Measurements from ENCODE around the gene ANO4. TPM values are rescaled to one million over a fixed set of nuclear protein-coding genes. Genes with fewer than 3 reads are reported as not detected.

ANO4 gene
- total RNA-seq, 1 experiment from 2014 or later: 5.7 TPM

DNA sequence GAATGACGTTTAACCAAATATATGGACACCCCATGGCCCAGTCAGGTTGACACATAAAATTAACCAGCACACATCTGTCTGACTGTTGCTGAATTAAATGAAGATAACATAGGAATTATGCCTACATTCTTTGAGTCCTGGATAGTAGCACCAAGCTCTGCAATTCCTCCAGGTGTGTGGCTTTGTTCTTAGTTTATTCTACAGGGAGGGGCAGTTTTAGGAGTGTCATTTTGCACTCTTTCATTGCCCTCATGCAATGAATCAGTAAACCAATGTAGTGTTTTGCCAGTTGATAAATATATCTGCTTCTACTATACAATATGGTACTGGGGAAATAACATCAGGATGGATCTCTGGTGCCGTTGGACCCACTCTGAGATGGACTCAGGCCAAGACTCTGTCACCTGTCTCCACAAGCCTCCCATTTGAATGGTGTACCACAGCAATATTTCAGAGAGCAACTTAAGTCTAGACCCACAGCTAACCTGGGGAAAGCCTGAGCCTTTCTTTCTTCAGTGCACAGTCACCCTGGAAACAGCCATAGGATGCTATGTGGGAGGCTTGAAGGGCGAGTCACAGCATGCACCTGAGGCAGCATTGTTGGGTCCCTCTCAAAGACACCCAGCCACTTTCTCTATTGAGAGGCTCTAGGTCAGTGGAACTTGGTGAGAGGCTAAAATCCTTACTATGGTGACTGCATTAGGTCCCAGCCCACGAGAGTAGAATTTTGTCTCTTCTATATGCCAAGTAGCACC lies 73.2 kb downstream of the ANO4 start:
- no peaks in the 10 kb centered on the region for H3K9me3 Mint-ChIP-seq

More for the DNA sequence above, 73.2 kb downstream of the ANO4 start:
- Histone ChIP-seq H2BK20ac (ENCODE audit: low read depth, low read length, poor library complexity, severe bottlenecking) (no peak overlapping the region), H2BK120ac (ENCODE audit: low read depth, low read length, poor library complexity, severe bottlenecking) (no peak overlapping the region), H3K23me2 (ENCODE audit: insufficient read length, low read depth, low read length, poor library complexity, severe bottlenecking) (no peaks in the 10 kb centered on the region), H2AK5ac (ENCODE audit: insufficient read length, low read length) (no peak overlapping the region), H3K56ac (ENCODE audit: insufficient read length, low read depth, low read length) (no peak overlapping the region), H3K18ac (ENCODE audit: insufficient read length, low read depth, low read length) (no peak overlapping the region), H2AFZ (ENCODE audit: low read length) (no peak overlapping the region), H4K20me1 (ENCODE audit: control insufficient read depth, insufficient read depth, insufficient read length) (no peaks in the 10 kb centered on the region), H3T11ph (ENCODE audit: low read length) (no peak overlapping the region), H2BK15ac (ENCODE audit: low read depth, low read length) (no peak overlapping the region), H4K91ac (ENCODE audit: insufficient read length, low read depth, low read length) (no peak overlapping the region), H3K14ac (ENCODE audit: insufficient read depth, low read length) (no peak overlapping the region), H3K4ac (ENCODE audit: low read depth, low read length) (no peak overlapping the region), H2BK5ac (ENCODE audit: insufficient read length, low read length) (no peak overlapping the region), H3K27ac (ENCODE audit: insufficient read length, low read depth, low read length) (no peak overlapping the region), H3K4me1 (ENCODE audit: insufficient read depth, low read length) (no peaks in the 10 kb centered on the region; the same call in 1 of the 2 replicates), H3K79me1 (ENCODE audit: insufficient read depth, low read depth, low read length, poor library complexity, severe bottlenecking) (no peaks in the 10 kb centered on the region), H4K5ac (ENCODE audit: insufficient read length, low read depth, low read length) (no peak overlapping the region), H4K8ac (replicated peaks; ENCODE audit: insufficient read length, low read depth, low read length) (no peak overlapping the region), H3K79me2 (ENCODE audit: insufficient read depth, low read length) (no peaks in the 10 kb centered on the region), H3K9me3 (ENCODE audit: control insufficient read depth, low read depth, low read length) (no peaks in the 10 kb centered on the region), H3K9ac (ENCODE audit: extremely low read depth, insufficient read length, low read length) (no peak overlapping the region), H2BK12ac (ENCODE audit: insufficient read length, low read depth, low read length) (no peak overlapping the region), H3K27me3 (ENCODE audit: insufficient read depth, low read length) (no peaks in the 10 kb centered on the region), H3K23ac (ENCODE audit: insufficient read length, low read depth, low read length) (no peak overlapping the region), H3K4me2 (ENCODE audit: insufficient read depth, insufficient read length, low read length) (no peak overlapping the region)
- Mint-ChIP-seq H3K27ac (no peak overlapping the region), H3K27me3 (ENCODE audit: low read depth) (no peaks in the 10 kb centered on the region), H3K4me3 (no peak overlapping the region), H3K4me1 (peaks cover 5 to 9% of the 10 kb centered on the region in 2 experiments; a peak in 3 of 4 replicates), H3K36me3 (ENCODE audit: insufficient read depth in 1 of 3, low read depth in 3 of 3) (no peaks in the 10 kb centered on the region)
- DNase-seq: no peak
- TF ChIP-seq CTCF (conservative IDR thresholded peaks at IDR 0.05): no peak
- WGBS (ENCODE audit: extremely low coverage, insufficient read length, low lambda C conversion rate): no CpG with 5 or more reads among the region's 4 CpGs
